Daoy (cell line): Measurements from ENCODE around the gene MPPE1. TPM values are rescaled to one million over a fixed set of nuclear protein-coding genes. Genes with fewer than 3 reads are reported as not detected.
A peak's percentile ranks its signal among the peaks of the same experiment; 100 is the strongest.

Experiments
- DNase-seq: peaks from one replicate; pipeline ENCODE4 v3.0.0-alpha.2; 2015; ENCODE audit warnings: low read depth
- total RNA-seq: library from RNA; depleted of rRNA; stranded (reverse); fragments of >200 nt; shearing (Covaris generic); gene quantifications from 2 replicates; pipeline ENCODE4 v1.2.3, GENCODE V29; 2014; rRNA removed

MPPE1 gene, protein sequence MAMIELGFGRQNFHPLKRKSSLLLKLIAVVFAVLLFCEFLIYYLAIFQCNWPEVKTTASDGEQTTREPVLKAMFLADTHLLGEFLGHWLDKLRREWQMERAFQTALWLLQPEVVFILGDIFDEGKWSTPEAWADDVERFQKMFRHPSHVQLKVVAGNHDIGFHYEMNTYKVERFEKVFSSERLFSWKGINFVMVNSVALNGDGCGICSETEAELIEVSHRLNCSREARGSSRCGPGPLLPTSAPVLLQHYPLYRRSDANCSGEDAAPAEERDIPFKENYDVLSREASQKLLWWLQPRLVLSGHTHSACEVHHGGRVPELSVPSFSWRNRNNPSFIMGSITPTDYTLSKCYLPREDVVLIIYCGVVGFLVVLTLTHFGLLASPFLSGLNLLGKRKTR
- total RNA-seq, result 9.5 and 10.5 TPM in 2 replicates

DNA sequence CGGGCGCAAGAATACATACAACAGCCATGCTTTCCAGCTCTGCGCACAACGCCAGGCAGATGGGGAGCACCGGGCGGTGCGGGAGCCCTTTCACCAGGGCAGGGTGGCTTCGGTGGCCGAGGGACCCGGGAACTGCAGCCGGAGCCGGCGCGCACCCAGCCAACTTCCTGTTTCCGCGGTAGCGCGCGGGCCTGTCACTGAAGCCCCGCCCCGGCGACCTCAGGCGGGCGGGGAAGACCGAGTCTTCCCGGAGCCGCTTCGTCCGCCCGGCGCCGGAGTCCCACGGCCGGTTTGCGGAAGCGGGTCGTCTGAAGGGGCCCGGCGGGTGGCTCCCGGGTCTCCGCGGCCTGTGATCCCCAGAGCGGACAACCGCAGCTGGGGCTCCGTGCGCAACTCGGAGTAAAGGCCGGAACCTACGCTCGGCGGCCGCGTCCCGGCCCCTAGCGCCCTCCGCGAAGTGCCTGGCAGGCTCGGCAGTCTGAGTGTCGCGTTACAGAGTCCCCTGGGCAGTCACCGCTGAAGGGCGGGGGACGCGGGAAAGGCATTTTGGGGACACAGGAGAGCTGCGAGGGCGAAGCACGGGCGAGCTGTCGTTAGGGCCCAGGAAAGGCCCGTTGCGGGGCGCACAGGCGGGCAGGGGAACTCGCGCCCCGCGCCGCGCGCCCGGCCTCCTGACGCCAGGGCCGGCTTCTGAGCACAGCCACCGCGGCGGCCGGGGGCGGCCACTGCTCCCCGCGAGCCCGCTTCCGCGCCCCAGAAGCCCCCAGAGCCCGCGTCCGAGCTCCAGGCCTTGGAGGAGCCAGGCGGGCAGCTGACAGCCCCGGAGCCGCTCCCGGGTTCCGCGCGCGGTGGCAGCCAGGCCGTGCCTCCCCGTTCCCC lies at the start of gene MPPE1:
MPPE1 (minus strand) TSS at position 136 of the 879 bp plus-strand sequence. CDS start 11,053 bp downstream, outside the sequence.
- peak; percentile 88 for DNase-seq

DNA sequence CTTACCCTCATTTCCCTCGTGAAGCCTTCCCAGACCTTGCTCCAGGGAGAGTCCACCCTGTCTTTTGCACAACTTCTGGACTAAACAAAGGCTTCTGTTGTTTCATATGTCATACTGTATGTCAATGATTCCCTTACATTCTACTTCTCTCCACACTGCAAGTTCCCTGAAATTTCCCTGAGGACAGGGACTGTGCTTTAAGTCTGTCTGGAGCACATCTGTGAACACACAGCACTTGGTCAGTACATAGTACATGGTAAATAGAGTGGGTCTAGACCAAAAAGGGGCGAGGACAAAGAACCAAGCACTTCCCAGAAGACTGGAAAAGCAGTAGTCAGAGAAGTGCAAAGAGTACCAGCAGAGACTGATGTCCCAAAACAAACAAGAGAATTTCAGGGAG lies 49.5 kb upstream of the MPPE1 start:
- no peak for DNase-seq

DNA sequence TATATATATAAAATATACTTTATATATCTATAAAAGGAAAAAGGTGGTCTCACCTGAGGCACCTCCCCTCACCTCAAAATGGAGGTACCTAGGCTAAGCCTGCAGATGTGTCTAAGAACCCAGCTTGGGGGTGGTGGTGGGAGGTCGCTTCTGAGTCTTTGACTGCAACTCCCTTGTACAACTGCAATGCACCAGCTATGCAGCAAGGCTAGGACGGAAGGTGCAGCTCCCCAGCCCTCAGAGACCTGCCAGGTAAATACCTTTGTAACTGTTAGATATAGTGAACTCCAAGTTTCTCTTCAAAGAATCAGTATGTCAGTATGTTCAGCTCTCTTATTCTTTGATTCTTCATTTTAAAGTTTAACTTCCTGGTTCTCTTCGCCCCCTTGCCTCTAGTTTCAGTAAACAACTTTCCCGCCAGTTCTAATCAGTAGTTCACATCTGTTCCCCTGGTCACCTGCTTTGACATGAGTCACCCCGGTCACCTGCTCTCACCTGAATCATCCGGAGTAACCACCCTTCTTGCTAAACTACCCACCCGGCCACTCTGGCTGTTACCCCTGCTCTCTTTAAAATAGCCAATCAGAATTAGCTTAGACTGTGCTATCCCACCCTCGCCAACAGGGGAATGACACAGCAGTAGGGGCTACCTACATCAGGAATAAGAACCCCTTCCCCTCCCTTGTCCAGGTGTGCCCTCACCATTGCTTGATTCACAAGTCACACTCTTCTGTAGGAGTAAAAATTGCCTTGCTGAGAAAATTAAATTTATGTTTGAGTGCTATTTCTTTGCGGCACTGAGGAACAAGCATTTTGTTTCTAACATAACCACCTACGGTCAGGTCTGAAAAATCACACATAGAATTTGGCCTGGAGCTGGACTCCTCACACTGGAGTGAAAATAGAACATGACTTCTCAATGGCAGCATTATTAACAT lies 48.5 kb upstream of the MPPE1 start:
- no peak for DNase-seq

DNA sequence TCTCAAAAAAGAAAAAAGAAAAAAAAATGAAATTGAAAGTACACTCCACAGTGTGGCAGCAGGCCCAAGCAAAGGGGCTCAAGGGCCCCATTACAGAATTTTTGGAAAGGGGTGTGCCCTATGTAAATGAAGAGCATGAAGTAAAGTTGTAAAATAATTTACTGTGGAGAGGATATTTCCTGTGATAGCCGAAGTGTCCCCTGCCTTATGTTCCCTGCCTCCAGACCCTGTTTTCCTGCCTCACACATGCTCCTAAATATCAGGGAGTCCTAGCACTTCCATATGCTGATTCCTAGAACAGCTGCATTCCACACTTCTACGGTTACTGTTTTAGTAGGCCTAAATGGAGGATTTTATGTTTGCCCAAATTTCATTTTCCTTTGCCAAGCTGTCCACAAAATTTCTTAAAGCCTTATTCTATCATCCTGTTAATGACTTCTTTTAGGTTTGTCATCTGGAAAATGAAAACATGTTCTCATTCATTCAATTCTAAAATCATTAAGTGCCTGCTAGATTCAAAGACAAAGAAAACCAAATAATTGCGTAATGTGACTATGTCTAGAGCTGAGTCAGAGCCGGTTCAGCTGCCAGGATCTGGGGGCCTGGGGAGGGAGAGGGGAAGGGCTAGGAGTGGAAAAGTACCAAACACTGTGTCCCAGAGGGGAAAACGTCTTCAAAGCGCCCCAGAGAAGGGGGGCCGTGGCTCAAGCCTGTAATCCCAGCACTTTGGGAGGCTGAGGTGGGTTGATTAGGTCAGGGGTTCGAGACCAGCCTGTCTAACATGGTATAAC lies 47.3 kb upstream of the MPPE1 start:
- DNase-seq, result peak; percentile 87

DNA sequence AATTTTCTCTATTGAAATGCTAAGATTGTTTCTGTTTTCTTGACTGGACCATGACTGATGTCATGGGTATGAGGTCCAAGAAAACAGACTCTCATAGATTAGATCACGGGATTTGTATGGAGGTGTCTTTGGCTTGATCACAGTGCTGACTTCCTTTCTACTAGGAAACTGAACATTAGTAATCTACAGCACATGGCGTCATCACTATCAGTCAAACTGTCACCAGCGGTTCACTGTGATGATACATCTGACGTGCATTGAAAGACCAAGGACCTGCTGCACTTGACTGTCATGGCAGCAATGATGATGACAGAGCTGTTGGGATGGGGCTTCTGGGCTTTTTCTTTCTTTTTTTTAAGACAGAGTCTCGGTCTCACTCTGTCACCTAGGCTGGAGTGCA lies 45.0 kb upstream of the MPPE1 start:
- DNase-seq, result no peak

DNA sequence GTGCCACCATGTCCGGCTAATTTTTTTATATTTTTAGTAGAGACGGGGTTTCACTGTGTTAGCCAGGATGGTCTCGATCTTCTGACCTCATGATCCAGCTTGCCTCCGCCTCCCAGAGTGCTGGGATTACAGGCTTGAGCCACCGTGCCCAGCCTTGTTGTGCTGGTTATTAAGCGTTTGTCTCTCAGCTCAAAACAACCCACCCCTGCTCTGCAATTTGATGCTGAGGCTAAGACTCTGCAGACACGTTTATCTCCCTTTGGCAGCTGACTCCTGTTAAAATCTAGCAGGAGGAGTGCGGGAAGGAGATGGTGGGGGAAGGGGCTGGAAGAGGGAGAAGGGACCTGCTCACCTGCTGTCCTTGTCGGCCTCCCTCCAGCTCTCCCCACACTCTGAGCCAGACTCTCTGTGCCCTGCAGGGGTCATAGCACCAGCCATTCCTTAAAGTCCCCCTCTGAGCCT lies 43.3 kb upstream of the MPPE1 start:
- DNase-seq, result no peak

DNA sequence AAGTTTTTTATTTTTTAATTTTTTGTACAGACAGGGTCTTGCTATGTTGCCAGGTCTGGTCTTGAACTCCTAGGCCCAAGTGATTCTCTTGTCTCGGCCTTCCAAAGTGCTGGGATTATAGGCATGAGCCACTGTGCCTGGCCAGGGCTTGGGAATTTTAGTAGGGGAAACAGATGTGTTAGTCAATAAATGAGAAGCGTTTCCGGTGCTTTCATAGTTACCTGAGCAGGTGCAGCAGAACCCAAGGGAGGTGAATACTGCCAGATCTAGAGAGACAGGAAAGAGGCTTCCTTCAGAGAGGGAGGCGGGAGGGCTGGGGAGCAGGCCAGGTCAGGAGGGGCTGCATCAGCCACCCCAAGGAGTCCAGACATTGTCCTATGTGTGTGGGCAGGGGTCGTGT lies 42.7 kb upstream of the MPPE1 start:
- no peak for DNase-seq

DNA sequence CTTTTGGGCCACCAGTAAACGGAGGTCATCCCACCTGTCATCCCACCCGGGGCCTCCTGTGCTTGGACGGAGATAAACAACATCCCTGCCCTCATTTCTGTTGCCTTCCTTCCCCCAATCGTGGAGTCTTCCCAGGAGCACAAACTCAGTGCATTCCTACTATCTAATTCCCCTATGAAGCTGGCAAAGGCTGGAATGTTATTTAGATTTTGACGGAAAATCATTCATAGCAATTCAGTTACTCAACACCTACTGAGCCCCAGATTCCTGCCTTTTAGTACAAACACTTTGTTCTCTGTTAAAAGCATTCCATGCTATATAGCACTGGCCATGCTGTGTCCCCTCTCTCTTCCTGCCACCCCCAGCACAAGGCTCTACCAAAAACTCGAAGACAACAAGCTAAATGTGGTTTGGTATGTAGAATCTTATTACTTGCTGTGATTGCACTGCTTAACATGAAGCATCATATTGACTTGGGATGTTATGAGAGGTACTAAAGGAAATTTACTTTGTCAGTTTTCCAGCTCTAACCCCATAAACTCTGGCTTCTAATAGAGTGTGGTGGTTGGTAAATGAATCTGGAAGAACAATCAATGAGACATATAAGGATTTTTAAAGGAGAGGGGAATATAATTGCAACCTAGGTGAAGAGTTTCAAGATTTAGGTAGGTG lies 40.9 kb upstream of the MPPE1 start:
- DNase-seq, result no peak

DNA sequence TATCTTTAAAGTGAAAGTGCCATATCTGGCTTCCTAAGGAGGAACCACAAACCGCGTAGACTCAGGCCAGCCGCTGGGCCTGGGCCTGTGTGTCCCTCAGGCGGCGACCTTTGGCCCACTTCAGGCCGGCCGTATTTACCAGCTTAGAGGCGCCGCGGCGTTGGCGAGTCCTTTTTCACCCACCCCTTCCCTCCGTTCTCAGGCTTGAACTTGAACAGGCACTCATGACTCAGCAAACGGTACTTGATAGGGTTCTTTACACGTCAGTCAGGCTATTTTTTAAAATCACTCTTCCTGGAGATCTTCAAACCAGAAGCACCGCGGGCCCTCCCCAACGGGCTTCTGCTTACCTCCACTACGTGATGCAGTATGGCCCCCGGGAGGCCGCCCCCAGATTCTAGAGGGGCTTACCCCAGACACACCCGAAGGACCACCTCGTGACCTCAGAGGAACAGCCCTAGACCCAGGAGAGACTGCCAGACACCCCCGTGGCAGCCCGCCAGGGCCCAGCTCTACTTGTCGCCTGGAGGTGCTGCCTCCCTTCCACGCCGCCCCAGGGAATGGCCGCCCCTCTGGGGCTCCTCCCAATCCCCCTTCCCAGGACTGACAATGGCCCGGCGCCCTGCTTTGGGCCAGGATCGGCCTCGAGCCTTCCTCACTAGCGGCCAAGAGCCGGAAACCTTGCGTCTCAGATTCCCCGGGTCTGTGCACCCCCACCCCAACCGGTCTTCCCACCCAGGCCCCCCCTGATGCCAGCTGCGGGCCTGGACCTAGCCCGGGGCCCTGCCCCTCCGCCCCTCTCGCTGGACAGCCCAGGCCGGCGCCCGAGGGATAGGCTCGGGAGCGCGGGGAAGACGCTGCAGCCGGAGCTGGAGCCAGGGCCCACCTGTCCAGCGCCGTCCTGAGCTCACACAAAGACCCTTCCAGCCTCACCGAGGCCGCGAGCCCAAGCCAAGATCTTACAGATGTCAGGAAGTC lies 39.4 kb upstream of the MPPE1 start:
- DNase-seq, result peak; percentile 94

DNA sequence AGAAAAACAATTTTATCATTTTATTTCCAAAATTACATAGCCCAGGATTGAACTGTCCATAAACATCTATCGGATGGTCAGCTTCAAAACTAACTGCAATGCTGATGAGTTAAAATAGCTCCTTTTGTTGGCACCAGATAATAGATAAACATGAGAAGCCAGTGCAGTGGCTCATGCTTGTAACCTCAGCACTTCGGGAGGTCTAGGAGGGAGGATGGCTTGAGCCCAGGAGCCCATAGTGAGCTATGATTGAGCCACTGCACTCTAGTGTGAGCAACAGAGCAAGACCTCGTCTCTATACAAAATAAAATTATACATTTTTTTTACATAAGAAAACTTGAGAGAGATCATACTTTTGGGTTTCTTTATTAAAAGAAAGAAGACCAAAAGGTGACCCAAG lies 38.6 kb upstream of the MPPE1 start:
- peak; percentile 75 for DNase-seq

DNA sequence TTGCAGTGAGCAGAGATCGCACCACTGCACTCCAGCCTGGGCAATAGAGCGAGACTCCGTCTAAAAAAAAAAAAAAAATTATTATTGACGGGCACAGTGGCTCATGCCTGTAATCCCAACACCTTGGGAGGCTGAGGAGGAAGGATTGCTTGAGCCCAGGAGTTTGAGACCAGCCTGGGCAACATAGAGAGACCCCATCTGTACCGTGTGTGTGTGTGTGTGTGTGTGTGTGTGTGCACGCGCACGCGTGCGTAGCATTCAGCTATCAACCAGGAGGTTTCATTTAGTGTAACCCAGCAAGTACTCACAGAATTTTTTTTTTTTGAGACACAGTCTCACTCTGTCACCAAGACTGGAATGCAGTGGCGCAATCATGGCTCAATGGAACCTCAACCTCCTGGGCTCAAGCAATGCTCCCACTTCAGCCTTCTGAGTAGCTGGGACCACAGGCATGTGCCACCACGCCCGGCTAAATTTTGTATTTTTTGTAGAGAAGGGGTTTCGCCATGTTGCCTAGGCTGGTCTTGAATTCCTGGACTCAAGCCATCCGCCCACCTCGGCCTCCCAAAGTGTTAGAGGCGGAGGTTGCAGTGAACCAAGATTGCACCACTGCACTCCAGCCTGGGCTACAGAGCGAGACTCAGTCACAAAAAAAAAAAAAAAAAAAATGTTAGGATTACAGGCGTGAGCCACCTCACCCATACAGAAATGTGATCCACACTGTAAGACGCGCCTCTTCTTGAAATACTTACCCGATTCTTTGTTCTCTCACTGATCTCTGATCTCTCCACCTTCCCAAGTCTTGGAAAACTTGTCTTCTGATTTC lies 37.9 kb upstream of the MPPE1 start:
- peak; percentile 44 for DNase-seq

DNA sequence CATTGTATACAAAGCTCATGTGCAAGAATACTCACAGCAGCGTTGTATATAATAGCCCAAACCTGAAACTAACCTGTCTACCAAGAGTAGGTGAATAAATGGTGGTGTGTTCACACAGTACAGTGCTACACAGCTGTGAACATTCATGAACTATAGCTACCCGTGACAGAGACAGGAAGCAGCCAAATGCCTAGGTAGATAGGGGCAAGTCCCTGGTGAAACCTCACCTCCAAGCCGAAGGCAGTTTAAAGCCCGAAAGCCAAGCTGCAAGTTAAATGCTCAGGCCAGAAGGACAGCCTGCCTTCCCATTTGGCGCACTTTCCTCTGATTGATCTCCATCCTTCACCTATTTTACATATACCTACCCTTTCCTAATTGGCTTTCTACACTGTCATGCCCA lies 36.7 kb upstream of the MPPE1 start:
- DNase-seq, result no peak

DNA sequence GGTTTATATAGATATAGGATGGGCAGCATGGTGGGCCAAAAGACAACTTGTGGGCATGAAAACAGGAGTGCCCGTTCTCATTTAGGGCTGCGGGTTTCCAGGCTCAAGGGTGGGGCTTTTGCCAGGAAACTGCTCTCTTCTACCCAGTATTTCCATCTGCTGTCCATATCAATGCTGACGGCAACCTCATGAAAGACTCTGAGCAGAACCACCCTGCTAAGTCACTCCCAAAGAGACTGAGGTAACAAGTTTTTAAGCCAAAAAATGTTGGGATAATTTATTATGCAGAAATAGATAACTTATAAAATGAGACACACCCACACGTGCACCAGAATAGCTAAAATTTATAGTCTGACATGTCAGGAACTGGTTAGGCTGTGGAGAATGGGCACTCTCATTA lies 36.1 kb upstream of the MPPE1 start:
- no peak for DNase-seq

DNA sequence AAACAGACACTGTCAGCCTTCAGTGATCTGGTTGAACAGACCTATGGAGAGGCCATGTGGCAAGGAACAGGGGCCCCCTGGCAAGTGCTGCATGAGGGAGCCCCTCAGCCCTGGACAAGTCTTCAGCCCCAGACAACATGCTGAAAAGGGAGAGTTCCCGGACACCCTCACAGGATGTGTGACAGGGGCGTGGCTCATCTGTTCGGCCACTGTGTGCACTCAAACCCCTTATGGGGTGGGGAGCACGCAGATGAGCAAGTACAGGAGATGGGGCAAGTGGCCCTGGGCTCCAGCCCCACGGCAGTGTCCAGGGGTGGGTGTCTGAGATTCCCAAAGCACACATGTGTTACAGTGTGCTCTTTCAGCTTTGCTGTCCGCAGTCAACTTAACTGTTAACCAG lies 35.4 kb upstream of the MPPE1 start:
- no peak for DNase-seq

DNA sequence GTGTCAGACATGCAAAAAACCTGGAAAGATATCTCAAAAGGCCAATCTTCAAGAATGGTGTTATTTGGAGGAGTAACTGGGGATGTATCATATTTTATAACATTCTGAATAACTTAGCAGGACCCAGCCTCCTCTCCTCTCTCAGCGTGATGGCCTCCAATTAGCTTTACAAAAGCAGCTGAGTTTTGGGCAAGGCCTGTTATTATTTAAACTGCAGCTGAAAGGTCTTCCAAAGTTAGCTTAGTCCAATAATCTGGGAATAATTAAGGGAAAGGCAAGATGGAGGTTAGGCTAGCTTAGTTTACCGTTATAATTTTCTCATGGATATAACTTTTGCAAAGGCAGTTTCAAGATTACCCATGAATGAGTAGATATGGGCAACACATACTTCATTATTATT lies 32.8 kb upstream of the MPPE1 start:
- DNase-seq, result no peak

DNA sequence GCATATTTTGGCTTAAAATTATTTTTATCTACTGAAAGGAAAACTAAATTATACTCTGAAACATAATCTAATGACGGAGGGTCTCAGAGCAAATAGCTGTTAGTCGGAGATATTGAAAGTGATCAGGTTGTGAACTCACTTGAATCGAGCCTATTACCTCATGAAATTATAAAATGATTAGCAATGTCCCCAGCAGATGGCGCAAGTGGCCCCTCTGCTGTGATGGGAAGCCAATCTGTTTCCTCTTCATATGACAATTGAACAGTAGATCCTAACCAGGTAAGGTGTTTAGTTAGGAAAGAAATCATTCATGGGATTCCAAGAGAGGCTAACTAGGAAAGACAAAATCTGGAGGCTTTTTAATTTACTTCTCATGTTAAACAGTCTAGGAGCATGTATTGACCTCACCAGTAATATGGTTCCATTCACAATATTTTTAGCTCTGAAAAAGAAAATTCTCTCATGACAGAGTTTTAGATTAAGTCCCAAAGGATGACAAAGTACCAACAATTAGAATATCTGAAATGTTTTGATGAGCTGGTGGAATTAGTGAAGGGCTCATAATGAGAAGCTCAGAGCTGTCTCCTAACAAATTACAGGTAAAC lies 29.9 kb upstream of the MPPE1 start:
- peak; percentile 57 for DNase-seq

DNA sequence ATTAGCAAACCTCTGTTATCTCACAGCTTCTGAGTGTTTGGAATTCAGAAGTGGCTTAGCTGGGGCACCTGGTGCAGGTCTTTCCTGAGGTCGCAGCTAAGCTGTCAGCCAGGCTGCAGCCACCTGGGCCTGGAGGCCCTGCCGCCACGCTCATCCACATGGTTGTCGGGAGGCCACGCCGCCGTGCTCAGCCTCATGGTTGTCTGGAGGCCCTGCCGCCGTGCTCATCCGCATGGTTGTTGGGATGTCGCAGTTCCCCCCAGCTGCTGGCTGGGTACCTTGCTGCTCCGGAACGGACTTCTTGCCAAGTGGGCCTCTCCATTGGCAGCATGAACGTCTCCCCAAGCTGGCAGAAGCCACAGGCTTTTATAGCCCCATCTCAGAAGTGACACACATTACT lies 24.3 kb upstream of the MPPE1 start:
- no peak for DNase-seq

DNA sequence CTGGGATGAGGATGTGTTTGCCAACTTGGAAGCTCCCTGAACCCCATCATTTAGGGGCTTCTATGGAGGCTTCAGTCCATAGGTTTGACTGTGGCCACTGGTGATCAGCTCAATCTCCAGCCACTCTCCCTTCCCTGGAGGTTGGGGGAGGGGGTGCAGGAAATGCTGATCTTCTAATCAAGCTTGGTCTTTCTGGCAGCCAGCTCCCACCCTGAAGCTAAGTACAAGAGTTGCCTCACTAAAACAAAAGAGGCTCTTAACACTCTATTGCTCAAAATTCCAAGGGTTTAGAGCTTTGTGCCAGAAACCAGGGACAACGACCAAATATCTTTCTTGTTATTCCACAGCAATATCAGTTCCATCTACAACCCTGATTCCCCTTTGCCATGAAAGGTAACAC lies 19.4 kb upstream of the MPPE1 start:
- DNase-seq, result no peak
